SKM-1 treated with dmso at 0.1 percent for 144 hours (cell line): Measurements from ENCODE around the gene FAM222A.

ENCODE experiments used
- DNase-seq: peaks from one replicate; lab custom pipeline; 2025; ENCODE audit not compliant: unreplicated experiment; lab: John Stamatoyannopoulos, UW

FAM222A gene

DNA sequence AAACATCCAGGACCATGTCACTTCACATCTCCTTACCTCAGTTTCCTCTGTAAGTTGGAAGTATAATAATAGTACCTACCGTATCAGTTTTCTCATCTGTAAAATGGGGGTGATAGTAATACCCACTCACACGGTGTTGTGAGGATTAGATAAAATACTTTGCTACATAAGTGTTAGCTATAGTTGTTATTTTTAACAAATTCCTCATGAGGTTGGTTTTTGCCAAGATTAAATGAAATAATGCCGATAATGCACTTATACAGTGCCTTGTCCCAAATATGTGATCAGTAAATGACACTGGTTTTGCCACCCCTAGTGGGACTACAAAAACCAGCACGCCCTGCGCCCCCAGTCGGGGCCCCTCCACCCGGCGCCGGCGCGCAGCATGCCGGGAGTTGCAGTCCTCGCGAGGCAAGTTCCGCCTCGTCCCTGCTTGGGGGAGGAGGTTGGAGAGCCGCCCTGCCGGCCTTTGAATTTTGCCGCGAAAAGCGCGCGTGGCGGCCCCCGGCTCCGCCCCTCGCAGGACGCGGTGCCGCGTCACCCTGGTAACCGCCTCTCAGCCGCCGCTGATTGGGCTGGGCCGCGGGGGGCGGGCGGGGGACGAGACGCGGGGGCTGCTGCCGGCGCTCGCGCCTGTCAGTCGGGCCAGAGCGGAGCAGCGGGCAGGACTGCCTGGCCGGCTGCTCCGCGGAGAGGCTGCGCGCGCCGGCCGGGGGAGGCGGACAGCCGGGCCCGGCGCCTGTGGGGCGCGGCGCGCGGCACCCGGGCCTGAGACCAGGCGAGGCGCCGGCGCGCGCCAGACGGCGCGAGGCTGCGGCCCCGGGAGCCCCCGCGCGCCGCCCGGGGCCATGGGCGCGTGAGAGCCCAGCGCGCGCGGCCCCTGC is at the start of gene FAM222A:
Gene FAM222A, plus strand, starts transcription at position 639 of the 884 bp plus-strand sequence. CDS start 30,322 bp downstream, outside the sequence.
- peak; percentile 68 for DNase-seq

DNA sequence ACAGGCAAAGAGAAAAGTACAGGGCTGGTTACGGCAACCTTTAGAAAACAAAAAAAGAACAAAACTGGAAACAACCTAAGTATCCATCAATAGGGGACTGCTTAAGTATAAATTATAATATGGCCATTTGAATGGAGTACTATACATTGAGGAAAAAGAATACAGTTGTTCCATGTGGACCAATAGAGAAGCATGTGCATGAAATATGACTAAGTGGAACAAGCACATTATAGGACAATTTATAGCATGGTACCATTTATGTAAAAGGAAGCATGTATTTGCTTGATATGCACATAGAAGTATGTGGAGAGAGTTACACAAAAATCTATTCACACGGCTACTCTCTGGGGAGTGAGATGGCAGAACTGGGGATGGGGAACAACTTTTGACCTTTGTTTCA is 49.2 kb upstream of the FAM222A start:
- no peak for DNase-seq

DNA sequence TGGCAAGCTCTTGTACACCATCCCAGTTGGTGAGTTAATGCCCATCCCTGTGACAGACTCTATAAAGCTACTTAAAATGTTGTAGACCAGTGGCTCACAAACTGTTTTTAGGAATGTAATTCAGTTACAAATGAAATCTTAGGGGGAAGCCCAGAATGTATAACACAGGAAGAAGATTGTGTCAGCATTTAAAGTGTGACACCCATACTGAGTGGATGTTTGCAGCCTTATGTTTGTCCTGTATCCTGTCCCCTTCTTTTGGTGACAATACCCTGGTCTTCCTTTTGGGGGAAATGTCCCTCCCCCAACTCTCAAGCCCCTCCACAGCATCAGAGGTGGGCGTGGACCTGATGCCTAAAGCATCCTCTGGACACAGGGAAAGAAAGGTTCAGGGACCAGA is 47.6 kb upstream of the FAM222A start:
- DNase-seq = no peak

- DNase-seq = no peak
Measured at GRCh38 chr12:109670731-109671130, 42.9 kb upstream of the FAM222A start.

GRCh38 chr12:109671502-109671901 is 42.1 kb upstream of the FAM222A start:
- DNase-seq = no peak

DNA sequence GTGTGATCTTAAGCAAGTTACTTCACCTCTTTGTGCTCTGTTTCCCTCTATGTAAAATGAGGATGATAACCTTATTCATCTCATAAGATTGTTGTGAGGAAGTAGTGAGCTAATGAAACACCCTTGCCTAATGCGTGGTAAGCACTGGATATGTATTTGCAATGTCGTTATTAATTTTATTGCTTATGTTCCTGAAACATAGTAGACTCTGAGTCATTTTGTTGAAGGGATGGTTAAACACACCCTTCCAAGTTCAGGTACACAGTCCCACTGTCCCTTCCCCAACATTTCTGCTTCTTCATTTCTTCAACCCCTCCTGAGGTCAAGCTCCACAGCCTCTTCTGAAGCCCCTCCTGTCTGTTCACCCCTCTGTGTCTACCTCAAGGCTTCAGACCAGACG is 40.2 kb upstream of the FAM222A start:
- no peak for DNase-seq

- no peak for DNase-seq
Measured at GRCh38 chr12:109673884-109674283, 39.7 kb upstream of the FAM222A start.

- no peak for DNase-seq
Measured at GRCh38 chr12:109675411-109675810, 38.2 kb upstream of the FAM222A start.

GRCh38 chr12:109677279-109677691 is 36.3 kb upstream of the FAM222A start:
- DNase-seq = no peak

DNA sequence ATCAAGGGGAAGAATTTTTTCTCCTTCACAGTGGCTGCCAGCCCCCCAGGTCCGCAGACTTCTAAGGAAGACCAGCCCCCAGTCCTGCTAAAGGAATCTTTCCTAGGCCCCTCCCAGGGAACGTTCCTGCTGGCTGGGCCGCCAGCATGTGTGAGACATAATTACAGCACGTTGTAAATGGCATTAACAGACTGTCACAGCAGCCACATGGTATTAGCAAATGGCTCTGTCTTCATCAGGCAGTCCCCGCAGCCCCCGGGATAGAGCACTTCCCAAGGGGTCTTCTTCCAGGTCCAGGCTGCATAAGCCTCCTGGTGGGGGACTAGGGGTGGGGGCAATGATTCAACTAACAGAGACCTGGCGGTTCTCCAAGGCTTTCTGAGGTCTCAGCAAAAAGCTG is 34.9 kb upstream of the FAM222A start:
- DNase-seq = no peak

DNA sequence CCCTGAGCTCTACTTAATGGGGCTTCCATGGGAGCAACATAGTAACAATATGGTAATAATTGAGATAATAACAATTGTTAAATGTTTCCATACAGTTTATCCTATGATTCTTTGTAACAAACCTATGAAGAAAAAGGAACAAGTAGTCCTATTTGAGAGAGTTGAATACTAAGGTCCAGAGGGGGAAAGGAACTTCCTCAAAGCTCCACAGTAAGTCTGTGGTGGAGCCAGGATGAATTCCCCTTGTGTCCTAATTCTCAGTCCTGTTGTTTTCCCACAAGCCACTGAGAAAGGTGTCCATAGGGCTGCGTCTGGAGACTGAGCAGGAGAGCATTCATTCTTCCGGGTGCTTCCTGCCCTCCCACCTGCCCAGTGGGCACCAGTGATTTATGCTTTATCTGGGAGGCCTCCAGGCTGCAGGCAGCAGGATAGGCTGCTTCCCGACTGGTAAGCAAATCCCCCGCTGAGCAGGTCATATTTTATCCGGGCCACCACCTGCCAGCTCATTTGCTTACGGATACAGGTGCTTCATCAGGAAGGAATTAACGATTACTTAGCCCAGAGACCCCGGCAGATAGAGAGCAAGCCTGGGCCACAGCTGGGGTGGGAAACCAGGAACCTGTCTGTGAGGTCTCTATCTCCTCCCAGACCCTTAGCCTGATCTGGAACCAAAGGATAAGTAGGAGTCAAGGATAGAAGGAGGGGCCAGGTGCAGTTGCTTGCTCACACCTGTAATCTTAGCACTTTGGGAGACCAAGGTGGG is 33.9 kb upstream of the FAM222A start:
- DNase-seq = no peak

- no peak for DNase-seq
Measured at GRCh38 chr12:109680264-109681005, 33.2 kb upstream of the FAM222A start.

GRCh38 chr12:109681986-109682707 is 31.5 kb upstream of the FAM222A start:
- no peak for DNase-seq

- DNase-seq = no peak
Measured at GRCh38 chr12:109682708-109683060, 30.9 kb upstream of the FAM222A start.

GRCh38 chr12:109683316-109683715 is 30.3 kb upstream of the FAM222A start:
- no peak for DNase-seq

GRCh38 chr12:109685574-109686447 is 27.8 kb upstream of the FAM222A start:
- no peak for DNase-seq

DNA sequence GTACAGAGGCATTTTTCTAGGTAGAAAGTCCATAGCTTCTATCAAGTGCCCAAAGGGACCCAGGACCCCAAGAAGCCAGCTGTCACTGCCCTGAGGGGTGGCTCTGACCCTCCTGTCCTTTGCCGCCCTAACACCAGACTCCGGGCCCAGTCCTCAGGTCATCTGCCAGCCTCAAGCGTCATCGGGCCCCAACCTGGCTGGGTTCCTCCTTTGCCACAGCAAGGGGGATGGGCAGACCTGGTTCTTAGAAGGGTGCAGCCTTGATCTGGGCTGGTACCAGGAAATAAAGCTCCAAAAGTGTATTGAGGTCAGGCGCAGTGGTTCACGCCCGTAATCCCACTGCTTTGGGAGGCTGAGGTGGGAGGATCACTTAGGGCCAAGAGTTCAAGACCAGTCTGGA is 27.1 kb upstream of the FAM222A start:
- no peak for DNase-seq

- no peak for DNase-seq
Measured at GRCh38 chr12:109687250-109687649, 26.4 kb upstream of the FAM222A start.

- no peak for DNase-seq
Measured at GRCh38 chr12:109689426-109689825, 24.2 kb upstream of the FAM222A start.

DNA sequence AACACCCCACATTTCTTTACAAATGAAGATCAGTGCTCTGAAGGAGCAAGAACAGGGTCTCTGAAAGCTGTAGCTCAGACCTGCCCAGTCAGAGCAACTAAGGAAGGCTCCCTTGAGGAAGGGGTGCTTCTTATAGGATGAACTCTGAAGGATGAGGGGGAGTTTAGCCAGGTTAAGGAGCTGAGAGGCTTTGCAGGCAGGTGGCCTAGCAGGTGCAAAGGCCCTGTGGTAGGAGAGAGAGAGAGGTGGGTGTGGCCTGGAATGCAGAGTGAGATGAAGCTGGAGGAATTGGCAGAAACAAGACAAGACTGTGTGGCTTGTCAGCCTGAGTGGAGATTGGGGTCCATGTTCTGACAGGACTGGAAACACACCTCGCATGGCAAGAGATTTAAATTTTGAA is 20.5 kb upstream of the FAM222A start:
- DNase-seq = no peak
